Measurements from ENCODE around the gene GRID1.

The GRID1 gene

GRCh38 chr10:86366033-86366901, at the start of gene GRID1:
Gene GRID1 (minus strand): TSS chr10:86366795.
- peak in 1 of 2 donors; percentile 44 for DNase-seq

DNA sequence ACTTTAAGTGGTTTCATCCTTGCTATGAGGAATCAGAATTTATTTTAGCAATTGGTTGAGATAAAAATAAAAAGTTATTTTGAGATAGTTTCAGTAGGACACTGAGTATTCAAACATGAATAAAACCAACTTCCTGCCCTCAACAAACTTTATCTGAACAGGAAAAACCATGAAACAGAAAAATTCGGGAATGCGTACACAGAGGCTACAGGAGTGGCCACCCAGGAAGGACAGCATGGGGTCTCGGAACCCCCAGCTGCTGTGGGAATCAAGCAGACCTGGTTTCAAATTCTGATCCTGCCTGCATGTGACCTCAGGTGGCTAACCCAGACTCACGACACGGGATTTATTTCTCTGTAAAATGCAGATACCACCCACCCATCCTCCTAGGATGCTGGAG, 49.0 kb upstream of the GRID1 start:
- no peak for DNase-seq

DNA sequence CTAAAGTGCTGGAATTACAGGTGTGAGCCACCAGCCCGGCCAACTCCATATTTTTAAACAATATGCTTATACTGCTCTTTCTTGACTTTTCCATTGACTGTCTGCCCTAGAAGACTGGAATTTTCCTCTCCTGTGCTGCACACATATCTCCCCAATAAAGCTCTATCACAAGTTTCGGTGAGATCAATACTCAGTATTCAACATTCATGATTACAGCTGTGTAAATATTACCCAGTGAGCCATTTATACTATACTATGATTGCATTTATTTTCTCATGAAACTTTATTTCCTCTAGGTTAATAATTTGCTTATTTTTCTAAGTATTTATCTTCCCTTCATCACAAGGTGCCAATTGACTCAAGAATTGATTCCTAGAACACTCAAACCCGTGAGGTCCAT, 48.5 kb upstream of the GRID1 start:
- no peak for DNase-seq

DNA sequence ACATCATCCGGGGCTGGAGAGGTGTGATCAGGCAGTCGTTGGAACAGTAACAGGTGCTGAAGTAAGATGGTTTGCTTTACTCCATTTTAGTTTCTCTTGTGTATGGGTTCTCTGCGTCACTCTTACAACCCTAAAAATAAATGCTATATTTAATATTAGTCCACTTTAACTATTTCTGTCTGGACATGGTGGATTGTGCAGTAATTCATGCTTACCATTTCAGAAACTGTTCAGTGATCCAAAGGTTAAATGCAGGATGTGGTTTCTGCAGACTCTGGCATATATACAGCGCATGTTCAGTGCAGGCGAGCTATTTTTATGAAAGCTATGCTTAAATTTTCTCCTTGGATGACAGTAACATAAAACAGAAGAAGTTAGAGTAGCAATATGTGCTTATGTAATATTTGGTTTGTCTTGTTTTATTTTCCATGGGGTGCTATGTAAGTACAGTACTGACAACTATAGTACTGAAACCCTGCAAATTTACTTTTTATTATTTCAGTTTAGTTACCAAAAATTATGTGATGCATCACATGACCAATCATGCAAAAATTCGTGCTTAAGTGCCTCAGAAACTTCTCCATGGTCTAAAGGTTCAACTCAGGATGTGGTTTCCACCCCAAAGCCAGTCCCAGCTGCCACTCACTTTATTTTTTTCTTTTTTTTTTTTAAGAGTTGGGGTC, 46.6 kb upstream of the GRID1 start:
- no peak for DNase-seq

- DNase-seq: no peak
These were observed 45.4 kb upstream of the GRID1 start for GRCh38 chr10:86411852-86412560.

GRCh38 chr10:86411281-86411841, 44.8 kb upstream of the GRID1 start:
- peak in 1 of 2 donors; percentile 22 for DNase-seq

- no peak for DNase-seq
These were observed 44.0 kb upstream of the GRID1 start for GRCh38 chr10:86410542-86411124.

GRCh38 chr10:86409183-86409582, 42.6 kb upstream of the GRID1 start:
- DNase-seq: no peak

- no peak for DNase-seq
These were observed 36.7 kb upstream of the GRID1 start for GRCh38 chr10:86403183-86403797.

DNA sequence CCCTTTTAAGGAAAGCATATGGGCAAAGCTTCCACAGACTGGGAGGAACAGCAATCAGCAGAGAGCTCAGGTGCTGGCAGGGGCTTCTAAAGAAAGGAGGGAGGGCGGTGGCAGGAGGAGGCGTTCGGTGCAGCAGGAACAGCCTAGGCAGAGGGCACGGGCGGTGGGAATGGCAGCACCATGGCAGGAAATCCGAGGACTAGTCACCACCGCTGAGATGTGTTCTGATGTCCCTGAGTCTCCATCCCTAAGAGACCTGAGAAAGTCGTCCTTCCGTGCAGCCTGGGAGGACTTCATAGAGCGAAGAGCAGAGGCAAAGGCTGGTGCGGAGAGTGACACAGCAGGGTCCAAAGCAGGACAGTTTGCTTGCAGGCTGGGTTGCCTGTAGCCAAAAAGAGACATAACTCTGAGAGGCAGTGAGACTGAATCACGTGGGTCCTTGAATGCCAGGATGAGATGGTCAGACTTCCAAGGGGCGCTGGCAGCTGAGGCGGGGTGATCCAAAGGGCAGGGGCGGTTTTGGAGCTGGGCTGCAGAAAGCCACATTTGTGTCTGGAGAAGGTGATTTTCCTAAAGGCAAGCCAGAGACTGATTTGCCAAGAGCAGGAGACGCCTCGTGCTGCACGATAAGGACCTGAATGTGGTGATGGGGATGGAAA, 35.8 kb upstream of the GRID1 start:
- DNase-seq: no peak

DNA sequence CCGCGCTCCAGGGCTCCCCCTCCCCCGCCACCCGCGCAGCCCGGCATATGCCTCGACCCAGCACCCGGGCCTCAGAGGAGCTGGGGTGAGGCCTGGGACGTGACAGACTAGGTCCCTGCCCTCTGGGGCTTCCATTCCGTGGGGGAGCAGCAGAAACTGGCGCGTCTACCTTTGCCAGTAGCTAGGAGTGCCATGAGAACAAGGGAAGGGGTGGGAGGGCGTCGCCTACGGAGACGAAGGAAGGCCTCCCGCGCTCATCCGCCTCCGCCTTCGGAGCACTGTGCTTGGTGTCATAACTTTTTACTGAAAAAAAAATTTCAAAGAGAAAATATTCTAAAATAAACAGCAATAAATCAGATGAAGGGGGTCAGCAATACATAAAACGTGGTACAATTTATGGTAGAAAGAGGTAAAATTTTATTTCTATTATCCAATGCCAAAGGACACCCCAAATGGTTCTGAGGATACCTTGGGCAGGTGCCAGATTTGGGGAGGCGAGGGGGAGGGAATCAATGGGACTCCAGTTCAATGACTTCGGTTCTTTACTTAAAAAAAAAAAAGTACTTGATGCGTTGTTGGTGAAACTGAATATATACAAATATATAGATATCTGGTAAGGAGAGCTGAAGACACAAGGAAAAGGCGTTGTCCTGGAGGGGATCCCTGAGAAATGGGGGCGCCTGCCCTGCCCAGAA, 35.1 kb upstream of the GRID1 start:
- DNase-seq: peak in 1 of 2 donors; percentile 30

DNA sequence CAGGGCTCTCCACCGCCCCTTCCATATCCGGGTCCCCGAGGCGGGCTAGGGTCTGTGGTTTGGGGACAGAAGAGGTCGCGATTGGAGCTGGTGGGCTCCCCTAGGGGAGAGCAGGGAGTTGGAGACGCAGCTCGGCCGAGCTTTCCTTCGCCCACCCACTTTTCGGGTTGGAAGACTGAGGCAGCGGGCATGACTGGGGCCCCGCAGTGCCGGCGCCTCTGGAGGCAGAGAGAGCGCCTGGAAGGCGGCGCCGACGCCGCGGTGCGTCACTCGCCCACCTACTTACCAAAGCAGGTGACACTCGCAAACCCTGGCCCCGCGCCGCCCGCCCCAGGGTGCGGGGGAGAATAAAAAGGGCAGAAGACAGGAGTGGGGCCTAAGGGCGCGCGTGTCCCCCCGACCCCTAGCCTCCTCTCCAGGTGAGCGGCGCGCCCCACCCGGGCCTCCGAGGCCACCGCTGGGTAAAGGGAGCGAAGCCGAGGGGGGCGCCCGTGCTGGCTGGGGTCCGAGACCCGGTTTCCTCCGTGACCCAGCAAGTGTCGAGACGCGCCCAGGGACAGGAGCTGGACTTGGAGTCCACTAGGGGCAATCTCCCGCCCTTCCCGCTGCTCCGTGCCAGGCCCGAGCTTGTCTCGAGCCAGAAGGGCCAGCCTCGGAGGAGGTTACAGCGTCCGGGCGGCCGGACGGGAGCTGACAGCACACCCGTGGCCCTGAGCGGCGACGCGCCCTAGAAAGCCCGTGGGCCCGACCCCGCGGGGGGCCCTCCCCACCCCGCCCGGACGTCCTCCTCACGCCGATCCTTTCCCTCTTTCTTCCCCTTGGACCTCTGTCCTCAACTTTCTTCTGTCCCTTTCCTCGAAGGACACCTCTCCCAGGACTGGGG, 34.4 kb upstream of the GRID1 start:
- DNase-seq: peak; percentile 78

- peak; percentile 97 to 98 for DNase-seq
These were observed 33.5 kb upstream of the GRID1 start for GRCh38 chr10:86399879-86400704.

DNA sequence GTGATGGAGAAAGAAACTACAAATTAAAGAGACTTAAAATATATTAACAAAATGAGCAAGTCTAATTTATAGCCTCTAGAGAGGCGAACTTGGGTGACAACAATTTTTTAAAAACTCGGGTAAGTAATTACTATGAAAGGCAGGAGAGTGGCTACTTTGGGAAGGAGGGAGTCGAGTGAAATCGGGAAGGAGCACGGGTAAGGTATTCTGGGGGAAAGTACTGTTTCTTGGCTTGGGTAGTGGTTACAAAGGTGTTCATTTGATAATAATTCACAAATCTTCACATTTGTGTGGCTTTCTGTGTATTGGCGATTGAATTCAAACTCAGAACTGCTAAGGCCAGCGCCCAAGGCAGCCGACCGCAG, 32.9 kb upstream of the GRID1 start:
- no peak for DNase-seq

DNA sequence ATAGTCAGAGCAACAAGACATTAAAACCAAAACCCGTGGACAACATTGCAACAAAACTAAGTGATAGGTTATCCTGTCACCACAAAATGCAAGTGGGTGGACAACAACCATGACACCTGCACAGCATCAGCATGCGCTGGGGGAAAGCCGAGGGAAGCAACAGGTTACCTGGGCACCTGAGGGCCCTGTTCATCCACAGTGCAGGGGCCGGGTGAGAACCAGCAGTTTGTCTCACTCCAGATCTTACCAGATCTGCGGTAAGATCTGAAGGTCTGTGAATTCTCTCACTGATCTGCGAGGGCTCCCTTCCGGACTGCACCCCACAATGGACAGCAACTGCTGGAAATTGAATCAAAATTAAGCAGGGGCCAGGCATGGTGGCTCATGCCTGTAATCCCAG, 30.5 kb upstream of the GRID1 start:
- DNase-seq: no peak

GRCh38 chr10:86393862-86394455, 27.4 kb upstream of the GRID1 start:
- no peak for DNase-seq

DNA sequence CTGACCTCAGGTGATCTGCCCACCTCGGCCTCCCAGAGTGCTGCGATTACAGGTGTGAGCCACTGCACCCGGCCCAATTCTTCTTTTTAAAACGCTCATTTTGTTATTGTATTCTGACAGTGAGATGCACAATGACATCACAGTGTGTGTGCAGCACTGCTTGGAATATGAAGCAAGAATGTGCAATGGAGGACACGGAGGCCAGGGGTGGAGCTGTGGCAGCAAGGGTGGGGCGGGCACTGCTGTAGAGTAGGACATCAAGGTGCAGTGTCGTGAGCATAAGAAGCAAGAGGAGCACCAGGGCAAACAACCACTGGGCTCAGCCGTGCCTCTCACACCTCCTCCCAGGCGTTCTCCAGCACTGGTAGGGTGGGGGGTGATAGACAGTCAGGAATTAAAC, 26.8 kb upstream of the GRID1 start:
- no peak for DNase-seq

DNA sequence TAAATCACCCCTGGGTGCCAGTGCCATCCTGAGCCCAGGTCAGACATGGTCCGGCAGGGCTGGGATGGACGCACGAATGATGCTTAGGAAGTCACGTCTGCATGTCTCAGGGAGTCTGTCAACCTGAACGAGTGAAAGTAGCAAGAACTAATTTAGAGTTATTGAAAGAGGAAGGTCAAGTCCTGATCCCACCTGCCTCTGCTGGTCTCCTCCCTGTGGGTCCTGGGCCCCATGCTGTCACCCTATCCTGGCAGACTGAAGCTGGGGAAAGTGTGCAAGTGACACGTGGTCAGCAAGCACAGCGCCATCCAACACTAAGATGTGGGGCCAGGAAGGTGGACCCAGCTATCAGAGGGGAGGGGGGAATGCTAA, 26.1 kb upstream of the GRID1 start:
- DNase-seq: no peak
